ENCODE results near the gene RPS15.

GRCh38 chr19:1445185-1445931 lies 7.2 kb downstream of the RPS15 start:
- no peak for TF ChIP-seq POLR2AphosphoS5 (IDR thresholded peaks at IDR 0.05; ENCODE audit: insufficient read depth in 1 of 2, low read depth in 1 of 2)
- peak; percentile 31 to 83 (median 68) for TF ChIP-seq CTCF (IDR thresholded peaks at IDR 0.05)
- TF ChIP-seq POLR2A (IDR thresholded peaks at IDR 0.05): no peak
